K562 (cell line): ENCODE data around the gene GAS2L2.

Experiments
- CBX5 ChIP-seq: IDR thresholded peaks from 2 replicates; pipeline ENCODE4 v1.6.1; 2014; ENCODE audit warnings: low read depth, borderline replicate concordance
- CHCHD3 ChIP-seq: fragments of 250-450 bp; sonication (Bioruptor Pico); IDR thresholded peaks from 2 replicates; pipeline ENCODE4 v2.1.2; 2022; ENCODE audit warnings: mild to moderate bottlenecking
- FOS ChIP-seq: IDR thresholded peaks from 3 replicates; pipeline ENCODE4 v1.6.1; 2011; ENCODE audit not compliant: insufficient read length; ENCODE audit errors: extremely low read depth
- HNRNPLL ChIP-seq: fragments of 200-400 bp; formaldehyde crosslinking; IDR thresholded peaks from 2 replicates; pipeline ENCODE4 v1.6.1; 2017; ENCODE audit warnings: low read length, low read depth, mild to moderate bottlenecking; ENCODE audit not compliant: poor library complexity, severe bottlenecking
- POLR2AphosphoS5 ChIP-seq: IDR thresholded peaks from 2 replicates; pipeline ENCODE4 v1.6.1; 2011; ENCODE audit warnings: mild to moderate bottlenecking, low read depth, low read length, moderate library complexity; ENCODE audit not compliant: control insufficient read depth, insufficient read depth
- YY1 ChIP-seq, 3 experiments: IDR thresholded peaks; 2 replicates each; pipeline ENCODE4 v1.6.1; 2011; ENCODE audit warnings: low read length in 2 of 3, mild to moderate bottlenecking in 2 of 3, moderate library complexity in 2 of 3, borderline replicate concordance in 1 of 3, control low read depth in 1 of 3, low read depth in 1 of 3; ENCODE audit not compliant: insufficient read depth in 3 of 3, insufficient replicate concordance in 2 of 3, control insufficient read depth in 1 of 3, insufficient read length in 1 of 3; ENCODE audit errors: extremely low read depth in 1 of 3
- ZNF785 ChIP-seq: fragments of 250-450 bp; sonication (Bioruptor Pico); IDR thresholded peaks from 2 replicates; pipeline ENCODE4 v1.4.0; 2020; ENCODE audit warnings: mild to moderate bottlenecking
- ZNF79 ChIP-seq: fragments of 250-450 bp; sonication (Bioruptor Pico); IDR thresholded peaks from 2 replicates; pipeline ENCODE4 v1.4.0; 2020; ENCODE audit warnings: low read depth, mild to moderate bottlenecking, moderate library complexity

GRCh38 chr17:35742896-35743477 lies 10.1 kb downstream of the GAS2L2 start:
- TF ChIP-seq ZNF785 (CRISPR knock-in tag) (no peak), CHCHD3 (no peak), HNRNPLL (no peak), CBX5 (no peak), FOS (no peak), YY1 (IDR thresholded peaks at IDR 0.05; ENCODE audit: borderline replicate concordance in 1 of 3, control insufficient read depth in 1 of 3, extremely low read depth in 1 of 3, insufficient read depth in 3 of 3, insufficient read length in 1 of 3, insufficient replicate concordance in 2 of 3, low read depth in 1 of 3, low read length in 2 of 3) (no peak), POLR2AphosphoS5 (no peak), ZNF79 (CRISPR knock-in tag) (no peak)
